ENCODE measurements around the gene KCP.

Gene KCP

DNA sequence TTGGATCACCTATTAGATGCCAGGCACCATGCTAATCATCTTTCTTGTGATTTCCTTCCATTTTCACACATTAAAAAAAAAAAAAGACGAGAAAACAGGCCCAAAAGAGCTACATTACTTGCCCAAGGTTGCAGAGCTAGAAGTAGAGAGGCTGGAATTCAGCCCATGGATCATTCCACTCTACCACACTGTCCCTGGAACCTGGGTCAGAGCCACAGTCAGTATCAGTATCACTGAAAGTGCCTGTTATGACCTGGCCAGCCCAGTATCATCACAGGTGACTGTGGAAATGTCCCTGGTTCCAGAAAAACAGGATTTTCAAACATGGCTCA is 83.6 kb downstream of the KCP start:
- H3K4me3 ChIP-seq (ENCODE audit: low read depth, low read length) = no peak overlapping the region
- DNase-seq (ENCODE audit: low read depth) = no peak
- TF ChIP-seq, protein P1, sequence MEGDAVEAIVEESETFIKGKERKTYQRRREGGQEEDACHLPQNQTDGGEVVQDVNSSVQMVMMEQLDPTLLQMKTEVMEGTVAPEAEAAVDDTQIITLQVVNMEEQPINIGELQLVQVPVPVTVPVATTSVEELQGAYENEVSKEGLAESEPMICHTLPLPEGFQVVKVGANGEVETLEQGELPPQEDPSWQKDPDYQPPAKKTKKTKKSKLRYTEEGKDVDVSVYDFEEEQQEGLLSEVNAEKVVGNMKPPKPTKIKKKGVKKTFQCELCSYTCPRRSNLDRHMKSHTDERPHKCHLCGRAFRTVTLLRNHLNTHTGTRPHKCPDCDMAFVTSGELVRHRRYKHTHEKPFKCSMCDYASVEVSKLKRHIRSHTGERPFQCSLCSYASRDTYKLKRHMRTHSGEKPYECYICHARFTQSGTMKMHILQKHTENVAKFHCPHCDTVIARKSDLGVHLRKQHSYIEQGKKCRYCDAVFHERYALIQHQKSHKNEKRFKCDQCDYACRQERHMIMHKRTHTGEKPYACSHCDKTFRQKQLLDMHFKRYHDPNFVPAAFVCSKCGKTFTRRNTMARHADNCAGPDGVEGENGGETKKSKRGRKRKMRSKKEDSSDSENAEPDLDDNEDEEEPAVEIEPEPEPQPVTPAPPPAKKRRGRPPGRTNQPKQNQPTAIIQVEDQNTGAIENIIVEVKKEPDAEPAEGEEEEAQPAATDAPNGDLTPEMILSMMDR (IDR thresholded peaks at IDR 0.05; ENCODE audit: insufficient read depth, low read depth, low read length, missing control alignments) = no peak
